ENCODE data around the gene TRAF6.
A peak's percentile ranks its signal among the peaks of the same experiment; 100 is the strongest.

Gene TRAF6

DNA sequence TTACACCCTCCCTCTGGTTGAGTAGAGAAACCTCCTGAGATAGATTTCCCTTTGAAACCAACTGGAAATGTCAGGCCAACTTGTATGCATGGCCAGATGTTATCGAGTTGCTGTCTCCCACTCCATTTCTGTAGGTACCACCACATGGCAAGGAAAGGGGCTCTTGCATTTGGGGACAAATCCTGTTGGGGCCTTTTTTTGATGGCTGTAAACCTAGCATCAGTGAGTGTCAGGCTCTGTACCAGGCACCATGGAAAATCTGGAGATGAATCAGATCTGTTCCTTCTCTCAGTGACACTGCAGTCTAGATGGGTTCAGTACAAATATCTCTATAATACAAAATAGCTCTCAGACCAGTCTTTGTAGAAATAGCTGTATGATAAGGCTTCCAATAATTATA, 58.4 kb downstream of the TRAF6 start:
- H3K4me3 ChIP-seq (ENCODE audit: low read depth, low read length), result no peak overlapping the region
- TF ChIP-seq, protein P1, sequence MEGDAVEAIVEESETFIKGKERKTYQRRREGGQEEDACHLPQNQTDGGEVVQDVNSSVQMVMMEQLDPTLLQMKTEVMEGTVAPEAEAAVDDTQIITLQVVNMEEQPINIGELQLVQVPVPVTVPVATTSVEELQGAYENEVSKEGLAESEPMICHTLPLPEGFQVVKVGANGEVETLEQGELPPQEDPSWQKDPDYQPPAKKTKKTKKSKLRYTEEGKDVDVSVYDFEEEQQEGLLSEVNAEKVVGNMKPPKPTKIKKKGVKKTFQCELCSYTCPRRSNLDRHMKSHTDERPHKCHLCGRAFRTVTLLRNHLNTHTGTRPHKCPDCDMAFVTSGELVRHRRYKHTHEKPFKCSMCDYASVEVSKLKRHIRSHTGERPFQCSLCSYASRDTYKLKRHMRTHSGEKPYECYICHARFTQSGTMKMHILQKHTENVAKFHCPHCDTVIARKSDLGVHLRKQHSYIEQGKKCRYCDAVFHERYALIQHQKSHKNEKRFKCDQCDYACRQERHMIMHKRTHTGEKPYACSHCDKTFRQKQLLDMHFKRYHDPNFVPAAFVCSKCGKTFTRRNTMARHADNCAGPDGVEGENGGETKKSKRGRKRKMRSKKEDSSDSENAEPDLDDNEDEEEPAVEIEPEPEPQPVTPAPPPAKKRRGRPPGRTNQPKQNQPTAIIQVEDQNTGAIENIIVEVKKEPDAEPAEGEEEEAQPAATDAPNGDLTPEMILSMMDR (IDR thresholded peaks at IDR 0.05; ENCODE audit: low read depth, low read length), result no peak

DNA sequence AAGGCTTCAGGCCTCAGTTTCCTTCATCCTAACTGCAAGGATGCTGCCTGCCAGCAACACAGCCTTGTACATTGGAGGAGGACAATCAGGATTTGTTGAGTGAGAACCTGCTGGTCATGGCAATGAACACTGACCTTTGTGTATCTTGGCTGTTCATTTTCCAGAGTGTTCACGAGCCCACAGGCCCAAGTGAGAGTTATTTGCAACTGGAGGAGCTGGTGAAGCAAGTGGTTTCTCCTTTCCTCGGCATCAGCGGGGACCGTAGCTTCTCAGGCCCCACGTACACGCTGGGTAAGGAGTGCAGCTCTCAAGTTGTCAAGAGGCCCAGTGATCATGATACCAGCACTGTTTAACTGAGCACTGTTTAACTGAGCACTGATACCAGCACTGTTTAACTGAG, 59.0 kb downstream of the TRAF6 start:
- TF ChIP-seq, protein P1 (IDR thresholded peaks at IDR 0.05; ENCODE audit: low read depth, low read length), result no peak
- no peak overlapping the region for H3K4me3 ChIP-seq (ENCODE audit: low read depth, low read length)

DNA sequence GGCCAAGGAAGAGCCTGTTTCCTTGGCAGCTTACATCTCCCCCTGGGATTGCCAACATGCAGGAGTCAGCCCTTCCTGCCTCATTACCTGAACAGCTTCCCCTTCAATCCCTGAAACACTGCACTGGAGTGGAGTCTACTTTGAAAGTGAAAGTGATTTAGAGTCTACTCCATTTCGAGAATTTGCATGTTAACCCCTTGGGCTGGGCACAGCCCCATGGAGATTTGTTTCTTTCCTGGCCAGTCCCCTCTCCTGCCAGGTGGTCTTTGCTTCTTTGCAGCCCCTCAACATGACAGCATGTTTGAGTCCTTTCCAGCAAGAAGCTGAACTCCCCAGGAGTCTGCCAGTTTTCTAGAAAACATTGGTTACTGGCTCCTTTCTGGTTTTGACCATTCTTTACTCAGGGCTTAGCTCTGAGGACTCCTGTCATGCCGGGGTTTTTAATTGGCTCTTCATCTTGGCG, 59.9 kb downstream of the TRAF6 start:
- TF ChIP-seq, protein P1 (IDR thresholded peaks at IDR 0.05; ENCODE audit: low read depth, low read length), result no peak
- H3K4me3 ChIP-seq (ENCODE audit: low read depth, low read length), result peak overlapping the region; percentile 16

DNA sequence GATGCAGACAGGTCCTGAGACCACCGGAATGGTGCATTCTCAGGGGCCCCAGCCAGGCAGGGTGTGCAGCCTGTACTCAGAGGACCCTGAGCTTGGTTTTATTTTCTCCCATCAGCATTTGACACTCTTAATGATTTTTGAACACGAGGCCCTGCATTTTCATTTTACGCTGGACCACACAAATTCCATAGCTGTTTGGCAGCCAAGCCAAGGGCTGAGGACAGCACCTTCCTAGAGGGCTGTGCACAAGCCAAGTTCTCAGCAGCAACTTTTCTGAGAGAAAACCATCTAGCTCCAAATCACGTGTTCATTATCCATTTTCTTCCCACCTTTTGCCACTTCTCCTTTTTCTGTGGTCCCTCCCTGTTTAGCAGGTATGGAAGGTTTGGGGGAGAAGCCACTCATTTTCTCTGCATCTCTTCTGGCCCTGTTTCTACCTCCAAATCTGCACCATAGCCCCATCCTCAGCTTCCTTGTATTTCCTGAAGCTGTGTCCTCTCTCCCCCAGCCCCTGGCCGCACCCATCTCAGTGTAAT, 60.4 kb downstream of the TRAF6 start:
- H3K4me3 ChIP-seq (ENCODE audit: low read depth, low read length), result peak overlapping the region; percentile 16; the same call in 1 of the 2 replicates
- TF ChIP-seq, protein P1 (IDR thresholded peaks at IDR 0.05; ENCODE audit: low read depth, low read length), result no peak

DNA sequence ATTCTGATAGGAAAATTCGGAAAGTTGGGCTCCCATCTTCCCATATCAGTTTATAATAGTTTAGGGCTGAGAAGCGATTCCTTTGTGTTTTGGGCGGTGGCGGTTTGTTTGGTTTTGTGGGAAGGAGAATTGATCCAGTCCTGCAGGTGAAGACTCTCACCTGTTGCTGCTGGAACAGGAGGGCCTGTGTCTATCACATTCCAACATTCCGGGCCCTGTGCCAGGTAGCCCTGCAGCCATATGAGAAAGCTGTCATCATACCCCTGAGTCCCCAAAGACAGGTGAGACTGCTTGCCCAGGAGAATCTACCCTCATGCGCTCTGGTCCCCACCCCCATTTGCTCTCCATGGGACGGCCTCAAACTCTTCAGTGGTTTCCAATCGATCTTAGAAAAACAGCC, 62.1 kb downstream of the TRAF6 start:
- no peak overlapping the region for H3K4me3 ChIP-seq (ENCODE audit: low read depth, low read length)
- TF ChIP-seq, protein P1 (IDR thresholded peaks at IDR 0.05; ENCODE audit: low read depth, low read length), result no peak

DNA sequence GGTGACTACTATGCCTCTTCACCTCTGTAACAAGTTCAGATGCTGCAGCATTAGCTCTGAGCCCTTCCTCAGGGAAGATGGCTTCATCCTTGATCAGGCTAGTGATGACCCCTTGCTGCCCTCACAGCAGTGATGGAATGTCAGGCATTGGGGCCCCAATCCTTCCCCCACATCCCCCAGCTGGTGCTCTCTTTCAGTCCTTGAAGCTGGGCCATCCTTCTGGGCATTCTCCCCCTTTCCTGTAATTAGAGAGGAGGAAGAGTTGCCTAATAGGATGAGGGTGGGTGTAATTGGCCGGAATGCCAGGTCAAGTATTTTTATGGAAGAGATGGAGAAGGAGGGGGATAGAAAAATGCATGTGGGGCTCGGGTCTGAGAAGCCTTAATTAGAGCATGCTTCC, 62.6 kb downstream of the TRAF6 start:
- H3K4me3 ChIP-seq (ENCODE audit: low read depth, low read length), result no peak overlapping the region
- TF ChIP-seq, protein P1 (IDR thresholded peaks at IDR 0.05; ENCODE audit: low read depth, low read length), result no peak

DNA sequence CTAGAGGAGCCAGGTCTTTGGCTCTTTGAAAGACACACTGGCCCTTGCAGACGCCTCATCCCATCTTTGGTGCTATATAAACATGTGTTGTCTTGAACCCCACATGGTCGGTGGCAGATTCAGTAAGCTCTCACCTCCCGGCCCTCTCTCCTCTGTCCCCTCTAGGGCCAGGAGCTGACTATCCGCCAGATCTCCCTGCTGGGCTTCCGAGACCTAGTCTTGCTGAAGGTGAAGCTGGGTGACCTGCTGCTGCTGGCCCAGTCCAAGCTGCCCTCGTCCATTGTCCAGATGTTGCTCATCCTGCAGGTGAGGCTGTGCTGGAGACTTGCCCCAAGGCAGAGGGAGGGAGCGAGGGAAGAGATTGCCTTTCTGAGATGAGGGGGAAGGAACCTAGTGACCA, 63.9 kb downstream of the TRAF6 start:
- no peak overlapping the region for H3K4me3 ChIP-seq (ENCODE audit: low read depth, low read length)
- TF ChIP-seq, protein P1 (IDR thresholded peaks at IDR 0.05; ENCODE audit: low read depth, low read length), result no peak

All from WI38 (cell line).